ENCODE results near the gene TUBG1. TPM values are rescaled to one million over a fixed set of nuclear protein-coding genes. Genes with fewer than 3 reads are reported as not detected.

TUBG1 gene
- polyA plus RNA-seq, 1 of the 3 experiments (the other 2 are of a cell fraction), result 145 TPM

DNA sequence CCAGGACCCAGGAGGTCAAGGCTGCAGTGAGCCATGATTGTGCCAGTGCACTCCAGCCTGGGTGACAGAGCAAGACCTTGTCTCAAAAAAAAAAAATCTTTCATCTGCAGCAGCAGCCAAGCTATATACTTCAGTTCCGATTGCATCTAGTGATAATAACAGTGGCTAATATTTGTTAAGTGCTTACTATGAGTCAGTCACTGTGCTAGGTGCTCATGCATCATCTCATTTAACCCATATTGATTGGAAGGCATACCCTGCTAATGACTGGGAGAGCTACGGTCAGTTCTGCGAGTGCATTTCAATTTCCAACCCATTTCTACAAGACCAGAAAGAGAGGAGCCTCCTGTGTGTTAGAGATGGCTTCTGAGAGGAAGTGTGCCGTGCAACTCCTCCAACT lies 41.9 kb downstream of the TUBG1 start:
- DNase-seq, result no peak
- ChIA-PET CTCF (no interaction called here), POLR2A (interaction anchor here (0.6 kb wide), 1 partner anchor 14 kb away, joined by 4 read pairs; no protein-coding TSS in a partner anchor)
- H3K4me2 ChIP-seq, result no peak overlapping the region
- H2AFZ ChIP-seq (ENCODE audit: low read depth), result no peak overlapping the region
- no peaks in the 10 kb centered on the region for H3K9me2 ChIP-seq
- no peaks in the 10 kb centered on the region for H3K9me3 ChIP-seq
- peaks cover 0 to 12% of the 10 kb centered on the region in 2 experiments; a peak in 1 of 4 replicates for H3K4me1 ChIP-seq (ENCODE audit: control insufficient read depth in 1 of 2, insufficient read depth in 2 of 2, low read depth in 1 of 2, low read length in 1 of 2)
- no peaks in the 10 kb centered on the region for H3K79me2 ChIP-seq (ENCODE audit: insufficient read depth)
- no peaks in the 10 kb centered on the region for H4K20me1 ChIP-seq (ENCODE audit: insufficient read depth)
- TF ChIP-seq, protein P1, sequence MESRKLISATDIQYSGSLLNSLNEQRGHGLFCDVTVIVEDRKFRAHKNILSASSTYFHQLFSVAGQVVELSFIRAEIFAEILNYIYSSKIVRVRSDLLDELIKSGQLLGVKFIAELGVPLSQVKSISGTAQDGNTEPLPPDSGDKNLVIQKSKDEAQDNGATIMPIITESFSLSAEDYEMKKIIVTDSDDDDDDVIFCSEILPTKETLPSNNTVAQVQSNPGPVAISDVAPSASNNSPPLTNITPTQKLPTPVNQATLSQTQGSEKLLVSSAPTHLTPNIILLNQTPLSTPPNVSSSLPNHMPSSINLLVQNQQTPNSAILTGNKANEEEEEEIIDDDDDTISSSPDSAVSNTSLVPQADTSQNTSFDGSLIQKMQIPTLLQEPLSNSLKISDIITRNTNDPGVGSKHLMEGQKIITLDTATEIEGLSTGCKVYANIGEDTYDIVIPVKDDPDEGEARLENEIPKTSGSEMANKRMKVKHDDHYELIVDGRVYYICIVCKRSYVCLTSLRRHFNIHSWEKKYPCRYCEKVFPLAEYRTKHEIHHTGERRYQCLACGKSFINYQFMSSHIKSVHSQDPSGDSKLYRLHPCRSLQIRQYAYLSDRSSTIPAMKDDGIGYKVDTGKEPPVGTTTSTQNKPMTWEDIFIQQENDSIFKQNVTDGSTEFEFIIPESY (IDR thresholded peaks at IDR 0.05; ENCODE audit: borderline replicate concordance, low read depth), result no peak
- TF ChIP-seq ELF1 (IDR thresholded peaks at IDR 0.05) (no peak), FOSL2 (IDR thresholded peaks at IDR 0.05; ENCODE audit: borderline replicate concordance, low read depth) (no peak), RAD21 (IDR thresholded peaks at IDR 0.05; ENCODE audit: low read length) (no peak), RCOR1 (IDR thresholded peaks at IDR 0.05; ENCODE audit: low read length) (no peak), SMC3 (IDR thresholded peaks at IDR 0.05; ENCODE audit: low read depth, low read length) (no peak), TEAD4 (IDR thresholded peaks at IDR 0.05; ENCODE audit: borderline replicate concordance, insufficient read depth) (no peak), EZH2phosphoT487 (IDR thresholded peaks at IDR 0.05; ENCODE audit: borderline replicate concordance, low read depth) (no peak), FOXJ3 (CRISPR knock-in tag; IDR thresholded peaks at IDR 0.05) (no peak), TCF12 (IDR thresholded peaks at IDR 0.05) (no peak), RXRA (IDR thresholded peaks at IDR 0.05; ENCODE audit: borderline replicate concordance, low read depth) (no peak), JUND (IDR thresholded peaks at IDR 0.05) (no peak)
- TF ChIP-seq, protein P2, sequence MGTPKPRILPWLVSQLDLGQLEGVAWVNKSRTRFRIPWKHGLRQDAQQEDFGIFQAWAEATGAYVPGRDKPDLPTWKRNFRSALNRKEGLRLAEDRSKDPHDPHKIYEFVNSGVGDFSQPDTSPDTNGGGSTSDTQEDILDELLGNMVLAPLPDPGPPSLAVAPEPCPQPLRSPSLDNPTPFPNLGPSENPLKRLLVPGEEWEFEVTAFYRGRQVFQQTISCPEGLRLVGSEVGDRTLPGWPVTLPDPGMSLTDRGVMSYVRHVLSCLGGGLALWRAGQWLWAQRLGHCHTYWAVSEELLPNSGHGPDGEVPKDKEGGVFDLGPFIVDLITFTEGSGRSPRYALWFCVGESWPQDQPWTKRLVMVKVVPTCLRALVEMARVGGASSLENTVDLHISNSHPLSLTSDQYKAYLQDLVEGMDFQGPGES (IDR thresholded peaks at IDR 0.05; ENCODE audit: low read depth, low read length), result no peak
- H3K4me3 ChIP-seq (ENCODE audit: low read depth in 2 of 2, low read length in 1 of 2), result no peak overlapping the region
- peaks cover 20% of the 10 kb centered on the region for H3F3A ChIP-seq (replicated peaks; ENCODE audit: insufficient read depth)
- no peaks in the 10 kb centered on the region for H3K36me3 ChIP-seq (replicated peaks in 1 of 2; ENCODE audit: control insufficient read depth in 1 of 2, insufficient read depth in 2 of 2, low read length in 1 of 2)
- no peak overlapping the region for H3K9ac ChIP-seq
- WGBS (ENCODE audit: low lambda C conversion rate), result 80% methylated on average over 4 of the region's 4 CpGs
- no peak overlapping the region for H3K27ac ChIP-seq (ENCODE audit: low read depth in 2 of 2, low read length in 1 of 2)
- no peaks in the 10 kb centered on the region for H3K27me3 ChIP-seq (ENCODE audit: insufficient read depth)

All from SK-N-SH (cell line).